Natural killer cell (primary cell): ENCODE results near the gene VWDE. TPM values are rescaled to one million over a fixed set of nuclear protein-coding genes. Genes with fewer than 3 reads are reported as not detected.
"Not testable (repeated sequence)": the region's sequence is repeated elsewhere in the genome, so short reads cannot be mapped to it uniquely, and the experiment has no call there.

Experiments used
- ATAC-seq, 3 donors: fragments of 150-1000 bp in 2 of 3; fragments of 200-7000 bp in 1 of 3; cut with Tn5 transposase; 1 replicate in 1 of 3; 2 replicates in 2 of 3; pipeline ENCODE4 v1.10.0; 2021; ENCODE audit warnings: mild to moderate bottlenecking in 2 of 3, moderate library complexity in 2 of 3
- DNase-seq, 2 donors: peaks; one replicate each; pipeline versions ENCODE4 v3.0.0 to v3.0.0-alpha.2; 2013 to 2021; ENCODE audit warnings: mixed read lengths in 1 of 2
- H3K27ac ChIP-seq: one replicate; pipeline ENCODE4 v1.5.1; 2013; ENCODE audit warnings: mild to moderate bottlenecking, low read length
- H3K27me3 ChIP-seq: one replicate; pipeline ENCODE4 v1.6.1; 2013; ENCODE audit warnings: low read length; ENCODE audit not compliant: control insufficient read depth, insufficient read depth
- H3K36me3 ChIP-seq: one replicate; pipeline ENCODE4 v1.6.1; 2013; ENCODE audit warnings: low read length; ENCODE audit not compliant: control insufficient read depth, insufficient read depth
- H3K4me1 ChIP-seq: one replicate; pipeline ENCODE4 v1.6.1; 2013; ENCODE audit warnings: low read length; ENCODE audit not compliant: control insufficient read depth, insufficient read depth
- H3K4me3 ChIP-seq: one replicate; pipeline ENCODE4 v1.5.1; 2013; ENCODE audit warnings: low read length
- H3K9me3 ChIP-seq: one replicate; pipeline ENCODE4 v1.6.1; 2013; ENCODE audit warnings: low read length; ENCODE audit not compliant: control insufficient read depth, insufficient read depth
- H3K27ac Mint-ChIP-seq, 2 donors: one replicate each; pipeline ENCODE4 v1.8.0; 2022; ENCODE audit warnings: mild to moderate bottlenecking in 2 of 2, mixed read lengths in 2 of 2, moderate library complexity in 1 of 2
- H3K27me3 Mint-ChIP-seq, 2 donors: one replicate each; pipeline ENCODE4 v1.8.0; 2022; ENCODE audit warnings: low read depth in 2 of 2, mixed read lengths in 2 of 2
- H3K36me3 Mint-ChIP-seq: one replicate; pipeline ENCODE4 v1.8.0; 2022; ENCODE audit warnings: mixed read lengths
- H3K4me1 Mint-ChIP-seq, 2 donors: one replicate each; pipeline ENCODE4 v1.8.0; 2022; ENCODE audit warnings: mixed read lengths in 2 of 2
- H3K4me3 Mint-ChIP-seq: one replicate; pipeline ENCODE4 v1.8.0; 2022; ENCODE audit warnings: mild to moderate bottlenecking, moderate library complexity, mixed read lengths
- H3K9me3 Mint-ChIP-seq, 2 donors: one replicate each; pipeline ENCODE4 v1.8.0; 2022; ENCODE audit warnings: mixed read lengths in 2 of 2
- WGBS: methylation state at CpG from one replicate; pipeline ENCODE4 v1.1.7; 2013; ENCODE audit warnings: missing lambda C conversion rate; ENCODE audit not compliant: insufficient coverage; 5-methylcytosine and 5-hydroxymethylcytosine counted together
- intact Hi-C: fragments of 100-400 bp; cut with micrococcal nuclease; formaldehyde crosslinking; loops from one replicate; pipeline ENCODE4 v1.14.2; 2022
- total RNA-seq, 4 donors: library from RNA; stranded (reverse); fragments of 120-200 nt in 1 of 4; gene quantifications; one replicate each; pipeline versions ENCODE4 v1.2.3 to v1.2.4, GENCODE V29; 2013 to 2022
- TF ChIP-seq, protein P1 (sequence below): fragments of 200-600 bp; IDR thresholded peaks from one replicate; pipeline ENCODE4 v1.8.0; 2022; ENCODE audit warnings: antibody characterized with exemption

The VWDE gene
- total RNA-seq, result under 1 TPM in 1 of 3 donors, not detected in 2; 0.09 TPM
- total RNA-seq (2013), result 1.4 TPM

GRCh38 chr7:12403287-12404181 is at the start of gene VWDE:
Gene VWDE (minus strand): TSS chr7:12403865. CDS start chr7:12403716, 149 bp downstream.
- Histone ChIP-seq H3K27me3 (peaks cover 3% of the 10 kb centered on the region), H3K9me3 (peaks cover 1% of the 10 kb centered on the region), H3K27ac (no peak within 1 kb of the TSS), H3K4me3 (peak within 1 kb of the TSS; percentile 35), H3K4me1 (peaks cover 4% of the 10 kb centered on the region), H3K36me3 (no peaks in the 10 kb centered on the region)
- Mint-ChIP-seq H3K27ac (no peak within 1 kb of the TSS), H3K4me3 (peak within 1 kb of the TSS; percentile 67), H3K4me1 (peaks cover 6 to 8% of the 10 kb centered on the region in 2 donors), H3K36me3 (no peaks in the 10 kb centered on the region), H3K9me3 (peaks cover 4 to 8% of the 10 kb centered on the region in 2 donors), H3K27me3 (peaks cover 18 to 42% of the 10 kb centered on the region in 2 donors)
- DNase-seq (peak; percentile 15 to 71), ATAC-seq (peak; percentile 32 to 48 (median 36))
- under 1% methylated on average over 54 of the region's 54 CpGs for WGBS
- intact Hi-C loops, result no loop called here
- TF ChIP-seq, protein P1, sequence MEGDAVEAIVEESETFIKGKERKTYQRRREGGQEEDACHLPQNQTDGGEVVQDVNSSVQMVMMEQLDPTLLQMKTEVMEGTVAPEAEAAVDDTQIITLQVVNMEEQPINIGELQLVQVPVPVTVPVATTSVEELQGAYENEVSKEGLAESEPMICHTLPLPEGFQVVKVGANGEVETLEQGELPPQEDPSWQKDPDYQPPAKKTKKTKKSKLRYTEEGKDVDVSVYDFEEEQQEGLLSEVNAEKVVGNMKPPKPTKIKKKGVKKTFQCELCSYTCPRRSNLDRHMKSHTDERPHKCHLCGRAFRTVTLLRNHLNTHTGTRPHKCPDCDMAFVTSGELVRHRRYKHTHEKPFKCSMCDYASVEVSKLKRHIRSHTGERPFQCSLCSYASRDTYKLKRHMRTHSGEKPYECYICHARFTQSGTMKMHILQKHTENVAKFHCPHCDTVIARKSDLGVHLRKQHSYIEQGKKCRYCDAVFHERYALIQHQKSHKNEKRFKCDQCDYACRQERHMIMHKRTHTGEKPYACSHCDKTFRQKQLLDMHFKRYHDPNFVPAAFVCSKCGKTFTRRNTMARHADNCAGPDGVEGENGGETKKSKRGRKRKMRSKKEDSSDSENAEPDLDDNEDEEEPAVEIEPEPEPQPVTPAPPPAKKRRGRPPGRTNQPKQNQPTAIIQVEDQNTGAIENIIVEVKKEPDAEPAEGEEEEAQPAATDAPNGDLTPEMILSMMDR, result no peak

GRCh38 chr7:12453136-12453535 is 49.5 kb upstream of the VWDE start:
- H3K9me3 Mint-ChIP-seq, ATAC-seq, H3K36me3 ChIP-seq, DNase-seq, H3K4me1 ChIP-seq, H3K27me3 ChIP-seq, H3K27ac Mint-ChIP-seq, H3K4me3 Mint-ChIP-seq, intact Hi-C loops, H3K27me3 Mint-ChIP-seq, H3K27ac ChIP-seq, H3K4me1 Mint-ChIP-seq, H3K9me3 ChIP-seq, H3K36me3 Mint-ChIP-seq, H3K4me3 ChIP-seq: not testable (repeated sequence)
- no CpG with 5 or more reads among the region's 2 CpGs for WGBS

DNA sequence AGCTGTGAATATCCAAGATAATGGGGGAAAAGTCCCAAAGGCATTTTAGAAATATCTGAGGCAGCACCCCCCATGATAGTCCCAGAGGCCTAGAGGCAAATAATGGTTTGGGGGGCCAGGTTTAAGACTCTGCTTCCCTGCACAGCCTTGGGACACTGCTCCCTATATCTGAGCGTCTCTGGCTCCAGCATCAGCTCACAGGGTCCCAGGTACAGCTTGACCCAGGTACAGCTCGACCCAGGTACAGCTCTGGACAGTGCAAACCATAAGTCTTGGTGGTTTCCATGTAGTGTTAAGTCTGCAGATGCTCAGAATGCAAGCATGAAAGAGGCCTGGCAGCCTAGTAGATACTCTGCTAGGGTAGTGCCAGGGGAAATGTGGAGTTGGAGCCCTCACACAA is 47.0 kb upstream of the VWDE start:
- peak in 1 of 3 donors; percentile 32 for ATAC-seq
- H3K27me3 ChIP-seq, result no peaks in the 10 kb centered on the region
- Mint-ChIP-seq H3K27me3 (no peaks in the 10 kb centered on the region), H3K36me3 (no peaks in the 10 kb centered on the region), H3K27ac (no peak overlapping the region), H3K4me3 (no peak overlapping the region), H3K4me1 (no peaks in the 10 kb centered on the region), H3K9me3 (peaks cover 0 to 2% of the 10 kb centered on the region in 2 donors)
- WGBS, result 62% methylated on average over 2 of the region's 2 CpGs
- H3K9me3 ChIP-seq, result no peaks in the 10 kb centered on the region
- TF ChIP-seq, protein P1, result no peak
- H3K27ac ChIP-seq, result no peak overlapping the region
- intact Hi-C loops, result no loop called here
- H3K36me3 ChIP-seq, result no peaks in the 10 kb centered on the region
- no peak overlapping the region for H3K4me3 ChIP-seq
- no peaks in the 10 kb centered on the region for H3K4me1 ChIP-seq
- DNase-seq, result no peak

- no peak overlapping the region for H3K27ac Mint-ChIP-seq
- ATAC-seq, result no peak
Measured at GRCh38 chr7:12444785-12445184, 41.1 kb upstream of the VWDE start.

More at GRCh38 chr7:12444785-12445184, 41.1 kb upstream of the VWDE start:
- H3K4me3 Mint-ChIP-seq, result no peak overlapping the region
- DNase-seq, result no peak
- Histone ChIP-seq H3K36me3 (no peaks in the 10 kb centered on the region), H3K4me3 (no peak overlapping the region), H3K4me1 (no peaks in the 10 kb centered on the region), H3K27me3 (no peaks in the 10 kb centered on the region), H3K27ac (no peak overlapping the region), H3K9me3 (no peaks in the 10 kb centered on the region)
- TF ChIP-seq, protein P1, result no peak
- no peaks in the 10 kb centered on the region for H3K36me3 Mint-ChIP-seq
- no peaks in the 10 kb centered on the region for H3K4me1 Mint-ChIP-seq
- no peaks in the 10 kb centered on the region for H3K27me3 Mint-ChIP-seq
- no peaks in the 10 kb centered on the region for H3K9me3 Mint-ChIP-seq
- 93% methylated on average over 3 of the region's 3 CpGs for whole genome bisulfite sequencing
- intact Hi-C loops, result no loop called here
